ENCODE results near the gene SHPK. TPM values are rescaled to one million over a fixed set of nuclear protein-coding genes. Genes with fewer than 3 reads are reported as not detected.

Gene SHPK
- total and polyA plus RNA-seq, 9 of the 15 experiments (the other 6 are each of a cell fraction or from before 2014, with no cell fraction given), result 2.5 to 16.3 (median 11.8) TPM

DNA sequence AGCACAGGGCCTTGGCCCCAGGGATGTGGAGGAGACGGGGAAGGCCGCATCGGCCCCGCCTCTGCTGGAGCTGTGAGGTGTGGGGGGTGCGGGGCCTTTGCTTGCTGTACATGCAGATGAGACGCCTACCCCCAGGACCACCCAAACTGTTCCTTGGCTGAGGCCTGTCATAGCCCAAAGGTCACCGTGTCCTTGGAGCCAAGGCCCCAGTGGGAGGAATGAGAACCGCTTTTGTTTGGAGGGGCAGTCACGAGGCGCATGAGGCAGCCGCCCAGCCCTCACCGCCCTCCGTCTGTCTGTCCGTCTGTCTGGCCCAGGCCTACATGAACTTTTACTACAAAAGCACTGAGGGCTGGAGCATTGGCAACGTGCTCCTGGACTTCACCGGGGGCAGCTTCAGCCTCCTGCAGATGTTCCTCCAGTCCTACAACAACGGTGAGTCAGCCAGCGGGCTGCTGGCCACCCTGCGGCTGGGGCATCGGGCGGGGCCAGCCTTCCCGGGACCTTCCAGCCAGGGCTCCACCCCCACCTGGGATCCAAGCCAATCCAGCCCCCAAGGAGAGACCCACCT, 23.6 kb upstream of the SHPK start:
- no TSS peak for BruUV-seq (replicated peaks)
- in situ Hi-C loops (cut with MboI), result no loop called here
- Histone ChIP-seq H3K9me1 (ENCODE audit: control insufficient read depth, insufficient read depth, low read length) (no peaks in the 10 kb centered on the region), H3K4me3 (no peak overlapping the region), H3K4me2 (ENCODE audit: insufficient read depth, low read length) (no peak overlapping the region), H3K9me3 (replicated peaks; ENCODE audit: control insufficient read depth, insufficient read depth, low read depth, low read length) (no peaks in the 10 kb centered on the region), H3K4me1 (replicated peaks in 1 of 2; ENCODE audit: control insufficient read depth in 2 of 2, insufficient read depth in 2 of 2, low read length in 2 of 2) (peaks cover 0 to 42% of the 10 kb centered on the region in 2 experiments; a peak in 2 of 5 replicates), H3K27me3 (ENCODE audit: control insufficient read depth in 2 of 2, insufficient read depth in 2 of 2, low read length in 2 of 2) (no peaks in the 10 kb centered on the region), H3K27ac (ENCODE audit: extremely low read depth, low read depth, low read length) (no peak overlapping the region), H3K79me2 (ENCODE audit: control insufficient read depth, insufficient read depth, low read length) (no peaks in the 10 kb centered on the region), H3K36me3 (ENCODE audit: control insufficient read depth, insufficient read depth, low read length) (no peaks in the 10 kb centered on the region), H4K20me1 (replicated peaks; ENCODE audit: control insufficient read depth, insufficient read depth, low read length) (no peaks in the 10 kb centered on the region), H2AFZ (ENCODE audit: low read depth, low read length) (no peak overlapping the region), H3K9ac (ENCODE audit: insufficient read depth in 1 of 2, low read depth in 2 of 2, low read length in 2 of 2) (peak overlapping the region in 1 of 2 experiments; percentile 78; a peak in 2 of 4 replicates)
- DNase-seq (ENCODE audit: extremely low read depth in 1 of 4, low spot score in 3 of 4) (peak in 2 of 4 experiments; percentile 32 to 35), FAIRE-seq (no peak), ATAC-seq (no peak)
- intact Hi-C loops (cut with micrococcal nuclease), result no loop called here
- CTCF ChIA-PET (ENCODE audit: low intra/inter-chr PET ratio), result no interaction called here
- 74% methylated on average over 19 of the region's 22 CpGs for WGBS (ENCODE audit: insufficient coverage, low coverage, missing lambda C conversion rate)
- peak; percentile 21; the same call in 1 of the 2 replicates for TF ChIP-seq POLR2G (IDR thresholded peaks at IDR 0.05; ENCODE audit: low read depth, low read length)
- peak; percentile 50; the same call in 1 of the 2 replicates for TF ChIP-seq ESRRA (IDR thresholded peaks at IDR 0.05; ENCODE audit: borderline replicate concordance, low read depth)
- TF ChIP-seq, protein P1, sequence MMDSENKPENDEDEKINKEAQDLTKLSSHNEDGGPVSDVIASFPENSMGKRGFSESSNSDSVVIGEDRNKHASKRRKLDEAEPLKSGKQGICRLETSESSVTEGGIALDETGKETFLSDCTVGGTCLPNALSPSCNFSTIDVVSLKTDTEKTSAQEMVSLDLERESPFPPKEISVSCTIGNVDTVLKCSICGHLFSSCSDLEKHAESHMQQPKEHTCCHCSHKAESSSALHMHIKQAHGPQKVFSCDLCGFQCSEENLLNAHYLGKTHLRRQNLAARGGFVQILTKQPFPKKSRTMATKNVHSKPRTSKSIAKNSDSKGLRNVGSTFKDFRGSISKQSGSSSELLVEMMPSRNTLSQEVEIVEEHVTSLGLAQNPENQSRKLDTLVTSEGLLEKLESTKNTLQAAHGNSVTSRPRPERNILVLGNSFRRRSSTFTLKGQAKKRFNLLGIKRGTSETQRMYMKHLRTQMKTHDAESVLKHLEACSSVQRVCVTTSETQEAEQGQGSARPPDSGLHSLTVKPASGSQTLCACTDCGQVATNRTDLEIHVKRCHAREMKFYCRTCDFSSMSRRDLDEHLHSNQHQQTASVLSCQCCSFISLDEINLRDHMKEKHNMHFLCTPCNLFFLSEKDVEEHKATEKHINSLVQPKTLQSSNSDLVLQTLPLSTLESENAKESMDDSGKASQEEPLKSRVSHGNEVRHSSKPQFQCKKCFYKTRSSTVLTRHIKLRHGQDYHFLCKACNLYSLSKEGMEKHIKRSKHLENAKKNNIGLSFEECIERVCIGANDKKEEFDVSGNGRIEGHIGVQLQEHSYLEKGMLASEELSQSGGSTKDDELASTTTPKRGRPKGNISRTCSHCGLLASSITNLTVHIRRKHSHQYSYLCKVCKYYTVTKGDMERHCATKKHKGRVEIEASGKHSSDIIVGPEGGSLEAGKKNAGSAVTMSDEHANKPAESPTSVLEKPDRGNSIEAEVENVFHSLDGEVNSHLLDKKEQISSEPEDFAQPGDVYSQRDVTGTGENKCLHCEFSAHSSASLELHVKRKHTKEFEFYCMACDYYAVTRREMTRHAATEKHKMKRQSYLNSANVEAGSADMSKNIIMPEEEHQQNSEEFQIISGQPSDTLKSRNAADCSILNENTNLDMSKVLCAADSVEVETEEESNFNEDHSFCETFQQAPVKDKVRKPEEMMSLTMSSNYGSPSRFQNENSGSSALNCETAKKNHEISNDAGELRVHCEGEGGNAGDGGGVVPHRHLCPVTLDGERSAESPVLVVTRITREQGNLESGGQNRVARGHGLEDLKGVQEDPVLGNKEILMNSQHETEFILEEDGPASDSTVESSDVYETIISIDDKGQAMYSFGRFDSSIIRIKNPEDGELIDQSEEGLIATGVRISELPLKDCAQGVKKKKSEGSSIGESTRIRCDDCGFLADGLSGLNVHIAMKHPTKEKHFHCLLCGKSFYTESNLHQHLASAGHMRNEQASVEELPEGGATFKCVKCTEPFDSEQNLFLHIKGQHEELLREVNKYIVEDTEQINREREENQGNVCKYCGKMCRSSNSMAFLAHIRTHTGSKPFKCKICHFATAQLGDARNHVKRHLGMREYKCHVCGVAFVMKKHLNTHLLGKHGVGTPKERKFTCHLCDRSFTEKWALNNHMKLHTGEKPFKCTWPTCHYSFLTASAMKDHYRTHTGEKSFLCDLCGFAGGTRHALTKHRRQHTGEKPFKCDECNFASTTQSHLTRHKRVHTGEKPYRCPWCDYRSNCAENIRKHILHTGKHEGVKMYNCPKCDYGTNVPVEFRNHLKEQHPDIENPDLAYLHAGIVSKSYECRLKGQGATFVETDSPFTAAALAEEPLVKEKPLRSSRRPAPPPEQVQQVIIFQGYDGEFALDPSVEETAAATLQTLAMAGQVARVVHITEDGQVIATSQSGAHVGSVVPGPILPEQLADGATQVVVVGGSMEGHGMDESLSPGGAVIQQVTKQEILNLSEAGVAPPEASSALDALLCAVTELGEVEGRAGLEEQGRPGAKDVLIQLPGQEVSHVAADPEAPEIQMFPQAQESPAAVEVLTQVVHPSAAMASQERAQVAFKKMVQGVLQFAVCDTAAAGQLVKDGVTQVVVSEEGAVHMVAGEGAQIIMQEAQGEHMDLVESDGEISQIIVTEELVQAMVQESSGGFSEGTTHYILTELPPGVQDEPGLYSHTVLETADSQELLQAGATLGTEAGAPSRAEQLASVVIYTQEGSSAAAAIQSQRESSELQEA (IDR thresholded peaks at IDR 0.05; ENCODE audit: low read depth), result no peak
- POLR2A ChIA-PET, result interaction anchor here (1.1 kb wide), 1 partner anchor 23 kb away, joined by 5 read pairs; the partner anchor contains the start of genes CTNS and SHPK

Measured in K562 (cell line).